HL-60/S4 treated with phorbol 12-myristate 13-acetate at 8.2 ng/mL for 4 days and 3 days (cell line): Measurements from ENCODE around the gene KCNQ5.

Source experiments
- in situ Hi-C: fragments of 300-500 bp; cut with MboI; formaldehyde crosslinking; loops from 2 replicates; pipeline ENCODE4 v1.15.0; 2022; ENCODE audit warnings: low sequenced_read_pairs

Gene KCNQ5

GRCh38 chr6:73086726-73087125, 464.9 kb downstream of the KCNQ5 start:
- in situ Hi-C loops: no loop called here

GRCh38 chr6:73088138-73088813, 466.4 kb downstream of the KCNQ5 start:
- in situ Hi-C loops: no loop called here

GRCh38 chr6:73104921-73105320, 483.1 kb downstream of the KCNQ5 start:
- in situ Hi-C loops: no loop called here

DNA sequence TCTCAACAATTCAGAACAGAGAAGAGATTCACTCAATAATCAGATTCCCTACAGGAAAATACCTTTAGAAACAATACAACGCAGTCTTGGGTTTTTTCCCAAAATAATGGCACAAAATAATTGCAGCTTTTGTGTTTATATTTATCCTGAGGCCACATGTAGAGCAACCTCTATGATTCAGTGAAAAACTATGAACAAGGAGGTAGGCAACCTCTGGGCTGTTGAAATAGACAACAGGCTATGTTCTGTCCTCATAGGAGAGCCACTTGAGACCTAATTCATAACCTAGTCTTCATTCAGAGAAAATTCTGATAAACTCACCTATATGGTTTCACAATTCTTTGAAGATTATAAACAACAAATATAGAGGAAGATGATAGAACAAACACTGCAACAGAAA, 485.2 kb downstream of the KCNQ5 start:
- in situ Hi-C loops: no loop called here

- in situ Hi-C loops: no loop called here
Observed at GRCh38 chr6:73108949-73109348, 487.1 kb downstream of the KCNQ5 start.

DNA sequence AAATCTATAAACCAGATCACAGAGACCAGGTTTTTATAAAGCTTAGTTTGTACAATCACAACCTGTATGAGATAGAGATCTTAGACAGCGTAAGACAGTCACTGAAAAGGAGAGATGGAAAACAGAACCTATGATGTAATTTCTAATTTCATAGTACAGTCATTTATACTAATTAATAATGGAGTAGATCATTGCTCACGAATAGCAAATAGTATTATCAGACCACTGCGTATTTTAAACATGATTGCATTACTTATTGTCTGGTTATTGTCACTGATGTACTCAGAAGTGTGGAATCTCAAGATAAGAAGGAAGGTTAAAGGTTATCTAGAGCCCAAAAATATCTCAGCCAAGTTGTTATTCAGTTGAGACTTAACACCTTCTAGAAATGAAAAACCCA, 487.8 kb downstream of the KCNQ5 start:
- in situ Hi-C loops: no loop called here

DNA sequence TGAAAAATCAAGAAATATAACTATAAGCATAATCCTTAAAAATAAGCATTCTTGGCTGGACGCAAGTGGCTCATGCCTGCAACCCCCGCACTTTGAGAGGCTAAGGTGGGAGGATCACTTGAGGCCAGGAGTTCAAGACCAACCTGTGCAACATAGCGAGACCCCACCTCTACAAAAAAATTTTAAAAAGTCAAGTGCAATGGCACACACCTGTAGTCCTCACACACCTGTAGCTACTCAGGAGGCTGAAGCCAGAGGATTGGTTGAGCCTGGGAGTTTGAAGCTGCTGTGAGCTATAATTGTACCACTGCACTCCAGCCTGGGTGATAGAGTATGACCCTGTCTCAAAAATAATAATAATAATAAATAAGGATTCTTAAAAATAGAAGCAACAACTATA, 494.5 kb downstream of the KCNQ5 start:
- in situ Hi-C loops: no loop called here

- in situ Hi-C loops: no loop called here
Observed at GRCh38 chr6:73121421-73121993, 499.6 kb downstream of the KCNQ5 start.

- in situ Hi-C loops: no loop called here
Observed at GRCh38 chr6:73123632-73124329, 501.9 kb downstream of the KCNQ5 start.

DNA sequence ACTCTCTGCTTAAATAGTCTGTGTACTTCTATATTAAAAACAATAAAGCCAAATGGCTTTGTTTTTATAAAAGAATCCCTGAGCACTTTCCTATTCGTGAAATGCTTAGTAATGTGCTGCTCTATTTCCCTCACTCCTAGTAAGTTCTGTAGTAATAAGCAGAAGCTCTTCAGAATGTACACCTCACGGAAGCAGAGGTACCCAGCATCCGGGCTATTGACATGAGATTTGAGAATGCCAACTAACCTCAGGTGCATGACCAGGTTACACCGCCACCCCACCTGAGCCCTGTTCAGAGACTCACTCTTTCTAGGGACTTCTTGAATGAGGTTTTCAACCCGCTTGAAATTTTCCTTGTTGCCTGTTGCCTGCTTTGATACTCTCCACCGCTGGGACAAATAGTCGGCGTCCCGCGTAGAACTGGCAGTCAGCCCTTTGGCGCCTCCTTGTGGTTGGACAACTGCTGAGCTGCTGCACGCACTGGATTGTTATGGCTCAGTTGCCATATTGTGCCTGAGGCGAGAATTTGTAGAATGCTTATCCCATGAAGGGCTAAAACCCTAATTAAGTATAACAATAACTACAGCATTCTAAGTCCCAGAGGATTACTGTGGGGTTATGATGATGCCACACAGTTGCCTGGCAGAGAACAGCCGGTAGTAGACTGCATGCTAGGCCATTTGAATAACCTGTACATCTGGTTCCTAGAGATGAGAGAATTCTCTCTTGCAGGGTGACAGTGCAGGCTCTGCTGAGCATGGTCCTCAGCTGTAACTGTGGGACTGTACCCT, 508.0 kb downstream of the KCNQ5 start:
- in situ Hi-C loops: no loop called here

DNA sequence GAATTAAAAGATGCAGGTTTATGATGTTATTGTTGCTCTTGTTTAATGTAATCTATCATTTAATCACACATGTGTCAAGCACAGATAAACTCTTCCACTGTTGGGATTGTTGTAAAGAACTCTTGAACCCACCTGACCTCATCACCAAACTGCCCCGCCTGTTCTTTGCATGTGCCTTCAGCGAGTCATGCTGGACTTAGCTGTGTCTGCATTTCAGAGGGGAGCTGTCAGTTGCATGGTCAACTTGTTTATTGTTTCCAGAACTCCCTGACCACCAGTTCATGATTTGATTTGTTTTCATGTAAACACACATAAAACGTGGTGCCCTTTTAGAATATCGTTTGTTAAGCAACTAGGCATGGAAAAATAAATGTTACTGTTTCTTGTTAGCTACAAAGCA, 509.8 kb downstream of the KCNQ5 start:
- in situ Hi-C loops: no loop called here

- in situ Hi-C loops: no loop called here
Observed at GRCh38 chr6:73134588-73134987, 512.7 kb downstream of the KCNQ5 start.

- in situ Hi-C loops: no loop called here
Observed at GRCh38 chr6:73139681-73140383, 518.0 kb downstream of the KCNQ5 start.

GRCh38 chr6:73143551-73143950, 521.7 kb downstream of the KCNQ5 start:
- in situ Hi-C loops: no loop called here

- in situ Hi-C loops: no loop called here
Observed at GRCh38 chr6:73144516-73144915, 522.7 kb downstream of the KCNQ5 start.

- in situ Hi-C loops: no loop called here
Observed at GRCh38 chr6:73145690-73146089, 523.8 kb downstream of the KCNQ5 start.

DNA sequence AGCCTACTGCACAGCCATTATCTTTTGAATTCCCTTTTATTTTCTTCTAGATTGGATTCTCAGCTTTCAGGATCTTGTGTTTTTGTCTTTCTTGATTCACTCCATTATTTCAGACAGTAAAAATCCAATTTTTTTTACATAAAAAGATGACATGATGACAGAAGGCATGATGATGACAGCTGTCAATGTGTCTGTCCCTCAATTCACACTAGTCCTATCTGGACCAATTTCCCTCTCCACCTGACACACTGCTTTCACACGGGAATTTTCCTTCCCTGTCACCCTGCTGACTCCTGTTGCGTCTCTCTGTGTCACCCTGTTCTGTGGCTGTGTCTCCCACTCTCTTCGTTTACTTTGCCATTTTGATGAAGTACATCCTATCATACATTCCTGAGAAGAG, 529.9 kb downstream of the KCNQ5 start:
- in situ Hi-C loops: no loop called here

- in situ Hi-C loops: no loop called here
Observed at GRCh38 chr6:73152556-73152955, 530.7 kb downstream of the KCNQ5 start.

GRCh38 chr6:73152966-73153757, 531.3 kb downstream of the KCNQ5 start:
- in situ Hi-C loops: no loop called here
